Activated T-cell treated with anti-CD3 and anti-CD28 coated beads, Interleukin-2, amount 50 U/mL, for 1 hour (primary cell): ENCODE measurements around the gene ALDH5A1.

Source experiments
- DNase-seq: peaks from one replicate; pipeline ENCODE4 v3.0.0-alpha.2; 2020

ALDH5A1 gene

DNA sequence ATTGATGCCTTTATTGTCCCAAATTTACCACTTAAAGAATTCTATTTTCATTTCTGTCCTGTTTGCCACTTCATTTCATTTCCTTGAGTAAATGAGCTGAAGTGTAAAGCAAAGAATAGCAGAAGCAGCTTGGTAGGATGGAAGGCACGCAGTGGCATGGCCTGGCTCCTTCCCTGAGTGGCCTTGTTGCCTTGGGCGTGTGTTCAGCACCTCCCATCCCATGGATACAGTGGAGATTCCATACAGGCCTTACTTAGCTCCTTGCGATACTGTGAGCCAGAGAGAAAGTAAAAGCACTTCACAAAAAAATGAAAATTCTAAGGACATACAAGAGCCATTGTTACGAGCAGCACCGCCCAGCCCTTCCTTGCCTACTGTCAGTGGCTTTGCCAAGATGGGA, 39.6 kb downstream of the ALDH5A1 start:
- DNase-seq, result no peak

GRCh38 chr6:24535210-24535609, 40.4 kb downstream of the ALDH5A1 start:
- DNase-seq, result no peak

GRCh38 chr6:24536466-24536865, 41.7 kb downstream of the ALDH5A1 start:
- no peak for DNase-seq

- DNase-seq, result no peak
Observed at GRCh38 chr6:24537082-24537699, 42.4 kb downstream of the ALDH5A1 start.

DNA sequence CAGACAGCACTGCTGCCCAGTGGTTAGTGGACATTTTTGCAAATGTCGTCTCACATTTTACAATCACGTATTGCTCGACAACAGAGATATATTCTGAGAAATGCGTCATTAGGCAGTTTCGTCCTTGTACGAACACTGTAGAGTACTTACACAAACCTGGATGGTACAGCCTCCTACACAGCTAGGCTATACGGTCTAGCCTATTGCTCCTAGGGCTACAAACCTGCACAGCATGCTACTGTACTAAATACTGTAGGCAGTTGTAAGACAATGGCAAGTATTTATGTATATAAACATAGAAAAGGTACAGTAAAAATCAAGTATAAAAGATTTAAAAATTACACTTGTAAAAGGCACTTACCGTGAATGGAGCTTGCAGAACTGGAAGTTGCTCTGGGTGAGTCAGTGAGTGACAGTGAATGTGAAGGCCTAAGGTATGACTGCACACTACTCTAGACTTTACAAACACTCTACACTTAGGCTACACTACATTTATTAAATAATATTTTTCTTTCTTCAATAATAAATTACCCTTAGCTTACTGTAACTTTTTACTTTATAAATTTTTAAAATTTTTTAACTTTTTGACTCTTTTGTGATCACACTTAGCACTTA, 43.1 kb downstream of the ALDH5A1 start:
- DNase-seq, result no peak

- DNase-seq, result no peak
Observed at GRCh38 chr6:24539416-24539815, 44.6 kb downstream of the ALDH5A1 start.

DNA sequence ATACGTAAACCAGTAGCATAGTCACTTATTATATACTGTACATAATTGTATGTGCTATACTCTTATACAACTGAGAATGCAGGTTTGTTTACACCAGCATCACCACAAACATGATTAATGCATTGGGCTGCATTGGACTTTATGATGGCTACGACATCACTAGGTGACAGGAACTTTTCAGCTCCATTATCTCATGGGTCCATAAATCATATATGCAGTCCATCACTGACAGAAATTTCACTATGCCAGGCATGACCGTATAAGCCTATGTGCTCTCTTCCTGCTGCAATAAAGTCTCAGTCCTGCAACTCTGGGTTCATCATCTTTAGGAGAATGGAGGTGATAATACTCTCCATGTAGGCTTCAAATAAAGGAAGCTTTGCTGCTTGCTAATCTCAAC, 45.4 kb downstream of the ALDH5A1 start:
- no peak for DNase-seq

GRCh38 chr6:24543683-24544082, 48.9 kb downstream of the ALDH5A1 start:
- DNase-seq, result no peak

DNA sequence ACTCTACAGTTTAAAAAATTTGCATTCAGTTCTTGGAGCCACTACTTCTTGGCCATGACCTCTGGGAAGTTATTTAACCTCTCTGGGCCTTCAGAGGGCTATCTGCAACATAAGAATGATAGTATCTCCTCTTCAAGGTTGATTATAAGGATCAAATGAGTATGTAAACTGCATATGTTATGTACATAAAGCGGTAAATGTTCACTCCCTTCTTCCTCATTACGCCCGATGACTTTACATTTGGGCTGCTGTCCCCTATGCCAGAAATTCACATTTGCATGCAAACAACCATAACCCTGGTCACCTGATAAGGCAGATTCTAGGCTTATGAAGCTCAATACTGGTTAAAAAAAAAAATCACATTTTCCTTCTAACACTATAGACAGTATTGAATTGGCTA, 50.4 kb downstream of the ALDH5A1 start:
- no peak for DNase-seq

DNA sequence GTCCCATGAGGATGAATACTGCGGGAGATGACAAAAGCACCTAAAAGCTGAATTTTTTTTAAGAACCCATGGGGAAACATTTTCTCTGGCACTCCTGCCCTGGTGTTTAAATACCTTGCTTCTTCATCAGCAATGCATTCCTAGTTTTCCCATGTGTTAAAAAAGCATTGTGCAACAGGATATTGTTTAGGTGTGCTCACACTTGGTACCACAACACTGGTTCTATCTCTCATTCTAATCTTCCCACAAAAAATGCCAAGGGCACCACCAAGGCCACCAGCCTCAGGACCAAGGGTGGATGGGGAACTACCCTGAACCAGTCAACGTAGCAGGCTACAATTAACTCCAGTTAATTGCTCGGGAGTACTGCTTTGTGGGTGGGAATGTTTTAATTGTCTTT, 50.9 kb downstream of the ALDH5A1 start:
- DNase-seq, result no peak

GRCh38 chr6:24546439-24546838, 51.7 kb downstream of the ALDH5A1 start:
- no peak for DNase-seq

- DNase-seq, result peak; percentile 29
Observed at GRCh38 chr6:24547243-24547642, 52.5 kb downstream of the ALDH5A1 start.

DNA sequence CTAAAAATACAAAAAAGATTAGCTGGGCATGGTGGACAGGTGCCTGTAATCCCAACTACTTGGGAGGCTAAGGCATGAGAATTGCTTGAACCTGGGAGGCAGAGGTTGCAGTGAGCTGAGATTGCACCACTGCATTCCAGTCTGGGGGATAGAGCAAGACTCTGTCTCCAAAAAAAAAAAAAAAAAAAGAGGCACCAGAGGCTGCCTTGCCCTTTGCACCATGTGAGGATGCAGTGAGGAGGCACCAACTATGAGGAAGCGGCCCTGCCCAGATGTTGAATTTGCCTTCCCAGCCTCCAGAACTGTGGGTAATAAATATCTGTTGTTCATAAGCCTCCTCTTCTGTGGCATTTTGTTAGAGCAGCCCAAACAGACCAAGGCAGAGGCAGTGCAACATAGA, 54.4 kb downstream of the ALDH5A1 start:
- DNase-seq, result no peak

DNA sequence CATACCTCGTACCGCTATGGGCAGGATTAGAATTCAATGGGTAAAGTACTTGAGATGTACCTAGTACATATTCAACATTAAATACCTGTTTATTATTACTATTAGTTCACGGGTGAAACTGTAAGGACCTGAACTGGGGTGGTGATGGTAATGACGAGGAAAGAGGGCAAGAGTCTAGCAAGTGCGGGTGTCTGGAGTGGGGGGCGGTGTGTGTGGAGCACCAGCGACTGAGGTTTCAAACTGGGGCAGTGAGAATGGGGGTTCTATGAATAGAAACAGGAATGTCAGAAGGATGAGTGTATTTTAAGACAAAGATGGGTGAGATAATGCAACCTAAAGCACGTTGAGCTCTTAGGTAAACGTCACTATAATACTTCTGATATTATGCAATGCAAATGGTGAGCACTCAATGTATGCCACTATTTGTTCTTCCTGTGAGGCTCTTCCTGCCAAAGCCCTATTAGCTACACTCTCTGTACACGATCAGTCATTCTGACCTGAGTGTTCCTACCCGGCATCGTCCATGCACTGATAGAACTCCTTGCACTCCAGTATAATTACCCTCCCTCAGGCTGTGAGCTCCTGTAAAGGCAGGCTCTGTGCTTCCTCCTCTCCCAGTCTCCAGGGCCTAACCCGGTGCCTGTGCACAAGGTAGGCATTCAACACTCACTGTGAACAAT, 55.0 kb downstream of the ALDH5A1 start:
- DNase-seq, result no peak

DNA sequence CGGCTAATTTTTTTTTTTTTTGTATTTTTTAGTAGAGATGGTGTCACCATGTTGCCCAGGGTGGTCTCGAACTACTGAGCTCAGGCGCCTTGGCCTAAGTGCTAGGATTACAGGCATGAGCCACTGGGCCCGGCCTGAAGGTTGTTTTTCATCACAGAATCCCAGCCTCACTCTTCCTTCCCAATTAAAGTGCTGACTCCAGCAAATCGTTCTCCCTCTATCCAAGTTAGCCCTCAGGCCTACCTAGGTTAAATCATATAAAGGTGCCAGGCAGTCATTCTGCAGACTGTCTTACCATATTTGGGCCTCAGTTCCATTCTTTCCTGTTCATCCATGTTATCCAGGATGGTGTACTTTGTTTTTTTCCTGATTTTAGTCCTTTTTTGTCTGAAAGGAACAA, 56.4 kb downstream of the ALDH5A1 start:
- no peak for DNase-seq

DNA sequence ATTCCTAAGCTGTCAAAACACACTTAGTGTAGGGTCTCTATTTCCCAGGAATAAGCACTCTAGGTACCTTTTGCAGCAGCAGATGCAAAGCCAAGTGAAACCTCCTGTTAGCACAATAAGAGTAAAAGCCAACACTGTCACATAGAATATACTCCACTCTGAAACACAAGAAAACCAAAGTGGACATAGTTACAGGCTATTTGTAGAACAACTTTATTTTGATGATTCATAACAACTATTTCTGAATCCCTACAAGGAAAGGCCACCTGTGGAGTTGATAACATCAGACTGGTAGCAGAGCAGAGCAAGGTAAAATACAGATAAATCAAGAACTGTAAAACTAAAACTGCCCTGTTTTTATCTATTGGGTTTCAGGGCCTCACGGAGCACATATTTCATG, 59.7 kb downstream of the ALDH5A1 start:
- DNase-seq, result no peak

DNA sequence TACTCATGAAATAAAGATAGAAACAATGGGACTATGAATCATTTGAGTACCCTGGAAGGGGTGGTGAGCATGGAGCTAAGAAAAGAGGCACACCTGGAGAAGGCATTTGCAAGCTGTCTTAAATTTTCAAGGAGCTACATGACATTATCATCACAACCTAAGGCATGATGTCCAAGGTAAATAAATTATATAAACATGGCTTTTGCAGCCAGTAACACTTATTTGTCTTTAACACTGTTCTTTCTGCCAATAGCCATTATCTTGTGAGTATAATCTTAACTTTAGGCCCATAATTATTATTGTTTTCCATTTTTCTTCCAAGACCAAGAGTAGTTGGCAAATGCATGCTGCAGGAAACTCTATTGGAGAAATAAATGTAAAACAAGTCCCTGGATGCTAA, 63.7 kb downstream of the ALDH5A1 start:
- DNase-seq, result no peak

- no peak for DNase-seq
Observed at GRCh38 chr6:24564081-24564480, 69.3 kb downstream of the ALDH5A1 start.

GRCh38 chr6:24565196-24565595, 70.4 kb downstream of the ALDH5A1 start:
- DNase-seq, result no peak

GRCh38 chr6:24566020-24566767, 71.4 kb downstream of the ALDH5A1 start:
- no peak for DNase-seq

DNA sequence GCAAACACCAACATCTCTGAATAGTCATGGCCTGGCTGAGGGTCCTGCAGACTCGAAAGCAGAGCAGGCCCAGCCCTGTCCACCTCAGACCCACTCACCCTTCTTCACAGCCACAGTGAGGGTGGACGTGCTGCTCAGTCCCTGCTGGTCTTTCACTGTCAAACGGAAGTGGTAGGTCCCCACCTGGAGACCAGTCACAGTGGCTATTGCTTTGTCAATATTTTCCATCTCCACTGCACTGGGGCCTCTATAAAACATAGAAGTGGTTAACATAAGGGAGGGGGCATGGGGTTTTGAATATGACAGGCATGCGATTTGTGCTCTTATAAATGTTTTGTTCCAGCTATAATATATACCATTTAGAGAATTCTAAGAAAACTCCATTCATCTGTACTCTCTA, 73.9 kb downstream of the ALDH5A1 start:
- no peak for DNase-seq

GRCh38 chr6:24569811-24570210, 75.0 kb downstream of the ALDH5A1 start:
- DNase-seq, result no peak

- no peak for DNase-seq
Observed at GRCh38 chr6:24571361-24571760, 76.6 kb downstream of the ALDH5A1 start.

GRCh38 chr6:24574809-24575208, 80.0 kb downstream of the ALDH5A1 start:
- no peak for DNase-seq
